Activated naive CD8-positive, alpha-beta T cell treated with anti-CD3 and anti-CD28 coated beads, Interleukin-2, amount 50 U/mL, for 16 hours (primary cell): ENCODE measurements around the gene SERINC2.

Experiments used
- DNase-seq: peaks from one replicate; pipeline ENCODE4 v3.0.0-alpha.2; 2020; ENCODE audit warnings: low read depth, low spot score

SERINC2 gene

DNA sequence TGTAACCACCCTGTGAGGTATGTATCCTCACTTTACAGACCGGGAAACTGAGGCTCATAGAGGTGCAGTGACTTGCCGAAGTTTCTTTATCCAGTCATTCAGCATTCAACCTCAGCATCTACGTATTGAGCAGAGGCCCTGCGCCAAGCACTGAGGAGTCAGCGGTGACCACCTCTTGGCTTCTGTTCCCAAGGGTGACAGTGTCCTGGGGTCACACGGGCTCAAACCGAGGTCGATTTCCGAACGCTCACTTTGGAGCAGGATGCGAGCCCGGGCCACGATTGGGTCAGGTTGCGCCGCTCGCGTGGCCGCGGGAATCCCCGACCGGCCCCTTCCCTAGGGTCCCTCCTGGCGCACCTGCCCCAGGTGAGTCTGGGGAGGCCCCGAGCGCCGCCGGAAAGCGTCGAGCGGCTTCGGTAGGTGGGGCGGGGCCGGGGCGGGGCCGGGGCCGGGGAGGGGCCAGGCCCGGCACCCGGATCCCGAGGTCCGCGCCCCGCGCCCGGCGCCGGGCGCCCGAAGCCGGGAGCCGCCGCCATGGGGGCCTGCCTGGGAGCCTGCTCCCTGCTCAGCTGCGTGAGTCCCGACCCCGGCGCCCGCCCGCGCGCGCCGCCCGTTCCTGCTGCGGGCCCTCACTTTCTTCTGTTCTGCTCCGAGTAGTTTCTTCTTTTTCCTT is at the start of gene SERINC2:
Gene SERINC2 (plus strand): TSS at position 482 of the 673 bp plus-strand sequence. CDS start 53 bp downstream, at position 535.
- DNase-seq = no peak

DNA sequence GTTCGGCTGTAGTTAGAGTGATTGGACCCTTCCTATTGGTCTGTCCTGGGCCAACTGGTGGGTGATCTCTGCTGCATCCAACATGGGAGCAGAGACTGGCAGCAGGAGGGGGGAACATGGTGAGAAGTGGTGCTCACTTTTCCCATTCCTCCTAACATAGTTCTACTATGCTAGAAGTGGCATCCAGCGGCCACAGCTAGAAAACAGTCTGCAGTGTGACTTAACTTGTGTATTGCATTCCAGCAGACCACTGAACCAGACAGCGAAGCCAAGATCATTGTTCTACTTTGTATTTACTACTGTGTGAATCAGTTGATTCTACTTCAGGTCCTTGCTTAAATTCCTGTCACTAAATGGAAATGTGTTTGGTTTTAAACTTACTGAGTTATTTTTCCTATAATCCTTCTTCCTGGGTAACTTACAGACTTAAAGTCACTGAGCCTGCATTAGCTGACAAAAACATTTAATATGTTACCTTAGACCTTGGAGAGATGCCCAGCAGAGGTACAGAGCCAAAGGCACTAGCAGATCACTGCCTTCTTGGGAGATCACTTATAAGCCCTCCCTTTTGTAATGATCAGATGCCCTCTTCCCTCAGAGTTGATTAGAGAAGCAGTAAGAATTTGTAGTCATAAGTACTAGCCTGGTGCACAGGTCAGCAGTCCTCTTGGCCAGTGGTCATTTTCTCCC is 48.3 kb upstream of the SERINC2 start:
- DNase-seq = no peak

DNA sequence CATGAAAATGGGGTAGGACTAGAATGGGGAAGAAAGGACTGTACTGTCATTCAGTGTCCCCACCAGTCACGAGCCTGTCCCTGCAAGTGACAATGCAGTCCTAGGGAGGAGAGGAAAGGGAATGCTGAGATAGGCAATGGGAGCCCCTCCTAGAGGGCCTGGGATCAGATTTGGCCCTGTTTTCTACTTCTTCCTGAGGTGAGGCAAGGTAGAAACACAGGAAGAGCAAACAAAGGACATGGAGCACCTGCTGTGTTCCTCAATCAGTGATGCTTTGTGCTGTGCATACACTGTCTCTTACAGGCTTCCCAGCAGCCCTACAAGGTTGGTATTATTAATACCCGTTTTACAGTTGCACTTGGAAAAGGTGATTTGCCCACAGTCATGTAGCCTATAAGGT is 46.2 kb upstream of the SERINC2 start:
- no peak for DNase-seq

DNA sequence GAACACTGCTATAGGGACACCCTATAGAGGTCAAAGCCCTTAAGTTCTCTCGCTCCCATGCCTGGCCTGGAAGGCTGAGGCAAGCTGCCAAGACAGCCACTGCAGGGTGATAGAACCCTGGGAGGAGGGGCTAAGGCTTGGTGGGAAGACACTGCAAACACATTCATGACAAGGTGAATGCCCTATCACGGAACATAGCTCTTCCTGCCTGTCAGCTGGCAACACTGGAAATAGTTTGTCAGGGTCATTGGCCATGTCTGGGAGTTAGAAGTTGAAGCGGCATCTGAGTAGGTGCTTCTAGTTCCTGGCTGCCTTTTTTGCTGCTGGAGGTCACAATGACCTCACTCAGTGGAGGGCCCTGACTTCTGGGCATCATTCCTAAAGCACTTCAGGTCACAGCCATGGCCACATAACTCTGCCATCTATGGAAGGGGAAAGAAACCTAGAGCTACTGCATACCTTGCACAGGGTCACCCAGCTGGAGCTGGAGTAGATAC is 44.4 kb upstream of the SERINC2 start:
- no peak for DNase-seq

GRCh38 chr1:31370021-31370420 is 43.0 kb upstream of the SERINC2 start:
- no peak for DNase-seq

DNA sequence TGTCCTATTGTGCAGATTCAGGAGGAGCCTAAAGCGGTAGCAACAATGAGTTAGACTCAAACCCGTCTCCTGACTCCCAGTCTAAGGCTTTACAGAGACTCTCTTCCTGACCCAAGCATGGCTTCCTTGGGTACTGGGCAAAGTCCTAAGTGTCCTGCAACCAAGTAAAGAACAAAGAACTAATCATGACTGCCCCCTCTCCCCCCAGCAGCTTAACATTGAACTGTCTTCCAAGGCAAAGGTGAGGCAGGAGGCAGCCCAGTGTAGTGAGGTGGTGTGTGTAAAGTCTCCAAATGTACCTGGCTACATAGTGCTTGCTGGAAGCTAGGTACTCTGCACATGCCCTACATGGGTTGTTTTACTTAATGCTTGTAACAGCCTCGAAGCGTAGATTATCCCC is 42.4 kb upstream of the SERINC2 start:
- no peak for DNase-seq

DNA sequence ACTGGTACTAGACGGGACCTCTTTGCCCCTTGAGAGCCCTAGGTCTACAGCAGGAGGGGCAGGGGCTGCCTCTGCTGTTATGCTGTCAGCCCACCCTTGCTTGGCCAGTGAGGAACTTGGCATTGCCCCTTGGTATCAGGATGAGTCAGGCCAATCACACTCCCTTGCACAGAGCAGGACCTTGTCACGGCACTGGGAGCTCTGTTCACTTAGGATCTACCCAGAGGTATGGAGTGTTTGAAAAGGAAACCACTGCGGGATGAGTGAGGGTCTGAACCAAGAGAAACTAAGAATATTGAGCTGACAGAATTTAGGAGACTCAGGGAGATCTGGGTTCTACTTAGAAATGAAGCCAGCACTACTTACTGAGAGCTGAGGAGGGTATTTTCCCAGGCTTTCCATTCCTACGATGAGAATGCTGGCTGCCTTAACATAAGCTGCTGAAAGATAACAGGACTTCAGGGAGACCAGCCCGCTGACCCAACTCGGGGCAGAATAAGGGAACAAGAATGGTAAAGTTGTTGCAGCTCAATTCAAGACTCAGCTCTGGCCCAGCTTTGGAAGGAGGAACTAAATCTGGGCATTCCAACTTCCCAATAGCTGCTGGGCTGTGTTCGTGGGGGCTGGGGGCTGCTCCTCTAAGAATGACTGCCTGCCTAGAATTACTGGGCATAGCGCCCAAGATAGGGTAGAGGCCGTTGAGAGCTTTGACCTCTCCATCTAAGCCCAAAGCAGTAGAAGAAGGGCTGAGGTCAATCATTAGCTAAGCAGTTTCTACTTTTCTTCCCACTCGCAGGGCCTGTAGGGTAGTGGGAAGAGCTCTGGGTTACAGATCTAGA is 41.7 kb upstream of the SERINC2 start:
- DNase-seq = no peak

DNA sequence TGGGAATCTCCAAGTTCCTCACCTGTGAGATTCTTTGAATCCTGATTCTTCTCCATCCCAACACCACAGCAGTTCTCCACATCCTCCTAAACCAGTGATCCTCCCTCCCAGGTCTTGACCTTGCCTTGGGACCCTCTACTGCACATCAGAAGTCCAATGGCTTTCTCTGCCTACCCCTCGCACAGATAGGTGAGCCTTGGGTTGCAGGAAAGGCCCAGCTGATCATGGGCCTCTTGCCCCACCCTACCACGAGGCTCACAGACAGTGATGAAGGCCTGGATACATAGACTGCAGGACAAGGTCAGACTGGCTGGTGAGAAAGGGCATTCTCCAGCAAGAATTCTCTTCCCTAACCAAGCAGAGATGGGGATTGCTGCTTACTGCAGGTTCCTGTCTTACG is 41.0 kb upstream of the SERINC2 start:
- no peak for DNase-seq

DNA sequence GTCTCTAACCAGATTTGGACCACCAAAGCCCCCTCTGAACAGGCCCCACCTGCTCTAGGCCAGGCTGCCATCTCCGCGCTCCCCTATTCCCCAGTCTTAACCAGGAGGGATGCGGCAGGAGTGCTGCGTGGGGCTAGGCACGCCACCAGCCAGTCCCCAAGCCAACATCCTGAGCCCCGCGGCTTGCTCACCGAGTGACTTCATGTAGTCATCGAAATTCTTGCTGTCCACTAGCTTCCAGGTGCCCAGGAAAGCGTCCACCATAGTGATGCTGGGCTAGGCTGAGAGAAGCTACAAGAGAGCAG is 40.3 kb upstream of the SERINC2 start:
- no peak for DNase-seq

DNA sequence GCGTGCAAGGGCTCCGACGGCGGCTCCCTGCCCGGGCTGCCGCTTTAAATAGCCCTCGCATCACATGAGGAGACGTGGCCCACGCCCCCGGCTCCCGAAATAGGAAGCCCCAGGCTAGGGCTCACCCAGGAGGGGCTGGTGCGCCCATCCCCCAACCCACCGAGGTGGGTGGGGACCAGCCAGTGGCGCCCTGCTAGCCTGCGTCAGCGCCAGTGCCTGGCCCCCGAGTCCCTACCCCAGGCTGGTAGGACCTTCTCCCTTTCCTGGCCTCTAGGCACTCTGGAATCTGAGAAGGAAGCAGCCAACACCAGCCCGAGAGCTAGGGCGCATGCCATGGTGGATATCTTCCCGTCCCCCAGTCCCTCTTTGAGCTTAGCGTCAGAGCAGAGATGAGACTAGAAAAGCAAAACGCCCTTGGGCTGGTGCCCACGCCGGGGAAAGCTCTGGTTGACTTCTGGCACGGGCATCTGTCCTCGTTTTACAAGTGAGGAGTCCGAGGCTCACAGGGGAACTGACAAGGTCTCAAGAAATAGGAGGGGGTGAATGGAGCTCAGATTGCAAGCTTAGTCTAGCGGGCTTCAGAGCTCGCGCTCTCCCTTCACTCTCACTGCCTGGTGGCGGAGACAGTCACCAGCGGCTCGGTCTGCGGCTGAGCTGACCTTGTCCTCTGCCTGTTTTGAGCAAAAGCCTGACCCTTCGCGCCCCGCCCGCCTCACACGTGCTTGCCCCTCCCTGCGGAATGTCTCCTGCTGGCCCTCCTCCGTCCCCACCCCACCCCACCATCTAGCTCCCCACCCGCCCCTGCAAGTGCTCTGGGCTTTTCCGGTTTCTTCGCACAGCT is 39.7 kb upstream of the SERINC2 start, which contains the start of gene FABP3:
Gene FABP3 (minus strand): TSS at position 21 of the 841 bp plus-strand sequence. CDS start 62 bp downstream, outside the sequence.
- no peak for DNase-seq

- no peak for DNase-seq
Observed at GRCh38 chr1:31373897-31374486, 39.0 kb upstream of the SERINC2 start.

GRCh38 chr1:31374511-31375196 is 38.4 kb upstream of the SERINC2 start:
- no peak for DNase-seq

GRCh38 chr1:31376375-31377134 is 36.5 kb upstream of the SERINC2 start:
- no peak for DNase-seq

DNA sequence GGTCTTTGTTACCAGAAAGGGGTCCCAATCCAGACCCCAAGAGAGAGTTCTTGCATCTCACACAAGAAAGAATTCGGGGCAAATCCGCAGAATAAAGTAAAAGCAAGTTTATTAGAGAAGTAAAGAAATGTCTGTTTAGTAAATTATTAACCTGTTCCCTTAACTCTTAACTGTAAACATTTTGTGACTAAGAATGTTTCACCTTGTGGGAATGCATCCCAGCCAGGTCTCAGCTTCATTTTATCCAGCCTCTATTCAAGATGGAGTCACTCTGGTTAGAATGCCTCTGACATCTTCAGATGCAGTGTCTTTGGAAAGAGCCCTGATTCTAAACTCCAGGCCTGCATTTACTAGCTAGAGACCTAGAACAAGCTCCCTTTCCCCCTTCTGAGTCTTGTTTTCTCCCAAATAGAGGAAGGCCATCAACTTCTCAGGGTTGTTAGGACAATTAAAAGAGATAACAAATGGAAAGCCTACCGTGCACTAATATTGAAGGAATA is 35.6 kb upstream of the SERINC2 start:
- DNase-seq = no peak

- no peak for DNase-seq
Observed at GRCh38 chr1:31378001-31378400, 35.0 kb upstream of the SERINC2 start.

GRCh38 chr1:31380181-31380580 is 32.8 kb upstream of the SERINC2 start:
- no peak for DNase-seq

- DNase-seq = no peak
Observed at GRCh38 chr1:31381394-31382294, 31.4 kb upstream of the SERINC2 start.

DNA sequence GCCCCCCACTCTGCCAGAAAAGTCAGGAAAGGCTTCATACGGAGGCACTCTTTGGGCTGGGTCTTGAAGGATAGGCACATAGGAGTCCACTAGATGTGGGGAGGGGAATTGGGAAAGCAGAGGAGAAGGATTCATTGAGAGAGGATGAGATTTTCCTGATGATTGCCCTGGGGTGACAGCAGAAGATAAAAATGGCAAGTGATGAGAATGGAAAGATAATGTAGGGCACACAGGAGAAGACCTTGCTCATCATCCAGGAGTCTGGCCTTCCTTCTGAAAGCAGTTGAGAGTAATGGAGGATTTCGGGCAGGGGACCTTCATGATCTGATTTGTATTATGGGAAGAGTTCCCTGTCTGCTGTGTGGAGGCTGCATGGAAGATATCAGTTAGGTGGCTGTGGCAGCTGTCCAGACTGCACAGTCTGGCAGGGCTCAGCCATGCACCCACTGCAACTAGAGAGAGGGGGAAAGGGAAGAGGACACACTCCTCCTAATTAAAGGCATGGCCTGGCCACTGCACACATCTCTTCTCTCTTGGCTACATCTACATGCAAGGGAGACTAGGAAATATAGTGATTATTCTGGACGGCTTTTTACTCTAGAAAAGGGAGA is 30.5 kb upstream of the SERINC2 start:
- DNase-seq = no peak
